KOPT-K1 (cell line): ENCODE data around the gene PCGF5.
"Not testable (repeated sequence)": the region's sequence is repeated elsewhere in the genome, so short reads cannot be mapped to it uniquely, and the experiment has no call there.

ENCODE experiments used
- H3K27ac ChIP-seq: fragments of 200-600 bp; sonication (generic); 2 replicates; pipeline ENCODE4 v1.5.1; 2016; ENCODE audit warnings: antibody characterized with exemption, mild to moderate bottlenecking, low read depth, low read length; ENCODE audit not compliant: poor library complexity, severe bottlenecking
- H3K36me3 ChIP-seq: fragments of 200-600 bp; sonication (generic); 2 replicates; pipeline ENCODE4 v1.5.1; 2017; ENCODE audit warnings: antibody characterized with exemption, mild to moderate bottlenecking, low read length, moderate library complexity; ENCODE audit not compliant: insufficient read depth
- H3K9me3 ChIP-seq: fragments of 200-600 bp; sonication (generic); 2 replicates; pipeline ENCODE4 v1.5.1; 2017; ENCODE audit warnings: antibody characterized with exemption, low read length, mild to moderate bottlenecking; ENCODE audit not compliant: insufficient read depth, poor library complexity, severe bottlenecking

PCGF5 gene

DNA sequence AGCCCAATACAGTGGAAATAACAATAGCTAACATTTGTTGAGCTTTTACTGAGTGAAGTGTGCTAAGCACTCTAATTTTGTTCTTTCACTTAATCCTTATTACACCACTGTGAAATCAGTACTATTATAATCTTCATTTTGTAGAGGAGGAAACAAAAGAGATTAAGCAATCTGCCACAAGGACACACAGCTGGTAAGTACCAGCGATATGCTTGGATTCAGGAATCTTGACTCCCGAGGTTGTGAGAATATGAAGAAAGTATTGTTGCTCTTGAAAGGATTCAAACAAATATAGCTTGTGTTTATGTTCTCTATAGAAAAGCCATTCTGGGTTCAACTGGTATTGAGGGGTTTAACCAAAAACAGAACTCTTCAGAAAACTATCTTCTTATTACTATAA, 96.0 kb downstream of the PCGF5 start:
- Histone ChIP-seq H3K36me3 (no peaks in the 10 kb centered on the region), H3K9me3 (no peaks in the 10 kb centered on the region), H3K27ac (no peak overlapping the region)

DNA sequence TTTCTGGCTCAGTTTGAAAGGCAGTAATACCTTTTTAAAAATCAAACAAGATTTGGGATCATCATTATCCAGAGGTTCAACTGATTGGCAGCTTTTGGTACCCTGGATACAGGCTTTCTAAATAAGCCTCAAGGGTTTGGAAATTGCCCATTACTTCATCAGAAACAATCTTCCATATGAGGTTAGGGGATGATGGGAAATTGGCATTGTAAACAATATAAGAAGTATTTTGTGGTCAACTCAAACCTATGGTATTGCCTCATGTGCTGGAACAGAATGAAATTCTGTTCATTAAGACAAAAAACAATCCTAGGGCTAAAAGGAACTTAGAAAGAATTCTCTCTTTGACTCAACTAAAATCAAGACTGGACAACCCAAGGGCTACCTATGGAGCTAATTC, 97.1 kb downstream of the PCGF5 start:
- Histone ChIP-seq H3K36me3 (no peaks in the 10 kb centered on the region), H3K27ac (no peak overlapping the region), H3K9me3 (no peaks in the 10 kb centered on the region)

DNA sequence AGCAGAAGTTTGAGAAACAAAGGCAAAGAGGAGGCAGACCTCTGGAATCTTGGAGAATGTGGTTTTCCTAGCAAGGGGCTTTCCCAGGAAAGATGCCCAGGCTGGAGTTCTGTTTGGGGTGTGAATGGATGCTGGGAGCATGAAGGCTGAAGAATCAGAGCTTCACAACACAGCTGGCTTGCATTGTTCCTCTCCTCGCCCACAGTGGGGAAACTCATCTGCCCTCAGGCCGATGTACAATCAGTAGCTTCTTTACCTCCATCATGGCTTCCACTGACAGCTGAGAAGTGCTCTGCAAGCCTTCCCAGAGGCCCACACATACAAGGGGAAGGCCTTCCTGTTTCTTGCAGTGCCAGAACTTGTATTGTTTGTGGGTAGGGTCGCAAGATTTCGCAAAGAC, 98.9 kb downstream of the PCGF5 start:
- Histone ChIP-seq H3K9me3 (no peaks in the 10 kb centered on the region), H3K27ac (no peak overlapping the region), H3K36me3 (no peaks in the 10 kb centered on the region)

DNA sequence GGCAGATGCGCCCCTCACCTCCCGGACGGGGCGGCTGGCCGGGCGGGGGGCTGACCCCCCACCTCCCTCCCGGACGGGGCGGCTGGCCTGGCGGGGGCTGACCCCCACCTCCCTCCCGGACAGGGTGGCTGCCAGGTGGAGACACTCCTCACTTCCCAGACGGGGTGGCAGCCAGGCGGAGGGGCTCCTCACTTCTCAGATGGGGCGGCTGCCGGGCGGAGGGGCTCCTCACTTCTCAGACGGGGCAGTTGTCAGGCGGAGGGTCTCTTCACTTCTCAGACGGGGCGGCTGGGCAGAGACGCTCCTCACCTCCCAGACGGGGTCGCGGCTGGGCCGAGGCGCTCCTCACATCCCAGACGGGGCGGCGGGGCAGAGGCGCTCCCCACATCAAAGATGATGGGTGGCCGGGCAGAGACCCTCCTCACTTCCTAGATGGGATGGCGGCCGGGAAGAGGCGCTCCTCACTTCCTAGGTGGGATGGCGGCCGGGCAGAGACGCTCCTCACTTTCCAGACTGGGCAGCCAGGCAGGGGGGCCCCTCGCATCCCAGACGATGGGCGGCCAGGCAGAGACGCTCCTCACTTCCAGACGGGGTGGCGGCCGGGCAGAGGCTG, 102.9 kb downstream of the PCGF5 start:
- H3K9me3 ChIP-seq, H3K36me3 ChIP-seq, H3K27ac ChIP-seq: not testable (repeated sequence)

DNA sequence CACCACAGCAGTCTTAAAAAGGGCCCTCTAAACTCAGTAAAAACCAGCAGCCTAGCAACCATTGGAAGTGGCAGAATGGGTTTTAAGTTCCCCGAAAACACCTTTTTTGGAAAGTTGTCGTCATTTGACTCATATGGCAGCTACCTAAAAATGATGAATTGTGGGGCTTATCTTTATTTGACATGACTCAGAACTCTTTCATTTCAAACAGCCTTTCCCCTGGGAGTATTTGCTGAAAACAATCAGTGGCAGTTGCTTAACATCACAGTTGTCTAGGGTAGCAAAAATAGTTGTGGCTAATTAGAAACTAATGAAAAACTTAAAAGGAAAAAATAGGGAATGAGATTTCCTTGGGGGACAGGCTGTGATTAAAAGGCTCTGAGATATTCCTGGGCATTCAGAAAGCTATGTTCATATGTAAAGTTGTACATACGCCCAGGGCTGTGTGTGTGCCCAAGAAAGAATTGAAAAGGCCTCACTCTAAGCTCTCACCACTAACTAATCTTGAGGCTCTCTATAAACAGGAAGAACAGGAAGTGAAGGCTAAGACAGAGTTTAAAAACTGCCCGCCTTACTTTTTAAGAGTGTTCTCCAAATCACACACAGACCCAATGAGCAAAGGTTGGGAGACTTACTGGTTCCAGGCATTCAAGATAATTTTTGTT, 108.0 kb downstream of the PCGF5 start:
- Histone ChIP-seq H3K36me3 (no peaks in the 10 kb centered on the region), H3K9me3 (peaks cover 11% of the 10 kb centered on the region), H3K27ac (no peak overlapping the region)
